ENCODE measurements around the gene RYR2. TPM values are rescaled to one million over a fixed set of nuclear protein-coding genes. Genes with fewer than 3 reads are reported as not detected.

RYR2 gene
- total RNA-seq, 1 experiment from 2014 or later: 0.03 TPM

- no peaks in the 10 kb centered on the region for H3K4me1 ChIP-seq (ENCODE audit: control insufficient read depth, insufficient read depth, low read length)
- H3K27me3 ChIP-seq (ENCODE audit: control insufficient read depth, insufficient read depth, low read length): 0 out of 2 replicates have a peak, but pooled peaks cover 2% of the 10 kb centered on the region
- no peak for ATAC-seq
- H3K9me3 ChIP-seq (ENCODE audit: control insufficient read depth, insufficient read depth, low read depth, low read length): no peaks in the 10 kb centered on the region
- intact Hi-C loops (cut with micrococcal nuclease; ENCODE audit: unreplicated experiment): no loop called here
- ChIA-PET POLR2A (no interaction called here), CTCF (no interaction called here)
- no peak for DNase-seq (ENCODE audit: low read depth, low spot score)
- no peak overlapping the region for H3K27ac ChIP-seq (ENCODE audit: low read length)
- in situ Hi-C loops (cut with HindIII; ENCODE audit: low pct_unique_long_range_greater_than_20kb, low sequenced_read_pairs): no loop called here
- no peak for TF ChIP-seq REST (IDR thresholded peaks at IDR 0.05; ENCODE audit: insufficient read depth in 1 of 2, low read depth in 2 of 2, low read length in 1 of 2)
- no peak for TF ChIP-seq POLR2AphosphoS5 (IDR thresholded peaks at IDR 0.05; ENCODE audit: low read depth, low read length)
- TF ChIP-seq TCF7L2 (IDR thresholded peaks at IDR 0.05; ENCODE audit: low read depth, low read length): no peak
- no peak for TF ChIP-seq CTCF (IDR thresholded peaks at IDR 0.05)
- no peak for TF ChIP-seq SIN3A (IDR thresholded peaks at IDR 0.05; ENCODE audit: borderline replicate concordance, insufficient read depth, low read depth, low read length)
- no peaks in the 10 kb centered on the region for H3K36me3 ChIP-seq (ENCODE audit: control insufficient read depth, insufficient read depth, low read length)
- BruUV-seq (replicated peaks): no TSS peak
- no peak overlapping the region for H3K4me3 ChIP-seq (ENCODE audit: low read depth in 2 of 2, low read length in 2 of 2)
These were observed 99.0 kb downstream of the RYR2 start for GRCh38 chr1:237140986-237141385.

- intact Hi-C loops (cut with micrococcal nuclease; ENCODE audit: unreplicated experiment): no loop called here
- TF ChIP-seq REST (IDR thresholded peaks at IDR 0.05; ENCODE audit: insufficient read depth in 1 of 2, low read depth in 2 of 2, low read length in 1 of 2): no peak
- TF ChIP-seq TCF7L2 (IDR thresholded peaks at IDR 0.05; ENCODE audit: low read depth, low read length): no peak
- TF ChIP-seq SIN3A (IDR thresholded peaks at IDR 0.05; ENCODE audit: borderline replicate concordance, insufficient read depth, low read depth, low read length): no peak
- TF ChIP-seq POLR2AphosphoS5 (IDR thresholded peaks at IDR 0.05; ENCODE audit: low read depth, low read length): no peak
- TF ChIP-seq CTCF (IDR thresholded peaks at IDR 0.05): no peak
These were observed 99.5 kb downstream of the RYR2 start for GRCh38 chr1:237141502-237141901.

More at GRCh38 chr1:237141502-237141901, 99.5 kb downstream of the RYR2 start:
- no peak for ATAC-seq
- H3K27me3 ChIP-seq (ENCODE audit: control insufficient read depth, insufficient read depth, low read length): peaks cover 4% of the 10 kb centered on the region; the same call in 1 of the 2 replicates
- in situ Hi-C loops (cut with HindIII; ENCODE audit: low pct_unique_long_range_greater_than_20kb, low sequenced_read_pairs): no loop called here
- CTCF ChIA-PET: no interaction called here
- BruUV-seq (replicated peaks): no TSS peak
- POLR2A ChIA-PET: no interaction called here
- no peaks in the 10 kb centered on the region for H3K36me3 ChIP-seq (ENCODE audit: control insufficient read depth, insufficient read depth, low read length)
- no peak for DNase-seq (ENCODE audit: low read depth, low spot score)
- no peak overlapping the region for H3K4me3 ChIP-seq (ENCODE audit: low read depth in 2 of 2, low read length in 2 of 2)
- H3K4me1 ChIP-seq (ENCODE audit: control insufficient read depth, insufficient read depth, low read length): no peaks in the 10 kb centered on the region
- H3K27ac ChIP-seq (ENCODE audit: low read length): no peak overlapping the region
- H3K9me3 ChIP-seq (ENCODE audit: control insufficient read depth, insufficient read depth, low read depth, low read length): no peaks in the 10 kb centered on the region

Measured in Panc1 (cell line).